Measurements from ENCODE around the gene ELFN2. TPM values are rescaled to one million over a fixed set of nuclear protein-coding genes. Genes with fewer than 3 reads are reported as not detected.

ELFN2 gene
- total RNA-seq, 4 donors from 2014 or later: 0.30 to 4.4 (median 3.1) TPM

DNA sequence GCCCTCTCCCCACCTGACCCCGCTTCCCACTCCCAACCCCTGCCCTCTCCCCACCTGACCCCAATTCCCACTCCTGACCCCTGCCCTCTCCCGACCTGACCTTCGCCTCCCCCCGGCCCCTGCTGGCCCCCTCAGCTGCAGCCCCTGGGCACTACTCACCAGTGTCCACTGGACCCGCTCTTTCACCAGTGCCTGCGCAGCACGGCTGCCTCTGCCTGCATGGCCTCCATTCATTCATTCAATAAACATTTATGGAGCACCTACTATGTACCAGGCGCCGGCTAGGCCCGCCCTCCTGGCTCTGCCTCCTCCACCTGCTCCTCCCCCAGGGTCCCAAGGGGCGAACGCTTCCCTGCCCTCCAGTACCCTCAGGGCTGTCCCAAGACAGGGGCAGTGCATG, 42.6 kb downstream of the ELFN2 start:
- Histone ChIP-seq H3K36me3 (no peaks in the 10 kb centered on the region), H3K9me3 (no peaks in the 10 kb centered on the region), H3K4me3 (no peak overlapping the region), H3K27me3 (peaks cover 0 to 68% of the 10 kb centered on the region in 2 donors), H3K27ac (no peak overlapping the region), H3K4me1 (peaks cover 0 to 13% (median 0%) of the 10 kb centered on the region in 4 donors)
- 74 to 78% methylated on average over 11 to 12 of the region's 12 CpGs for WGBS, 2 donors
- TF ChIP-seq EP300 (IDR thresholded peaks at IDR 0.05) (no peak), POLR2A (IDR thresholded peaks at IDR 0.05) (no peak)
- TF ChIP-seq, protein P1, sequence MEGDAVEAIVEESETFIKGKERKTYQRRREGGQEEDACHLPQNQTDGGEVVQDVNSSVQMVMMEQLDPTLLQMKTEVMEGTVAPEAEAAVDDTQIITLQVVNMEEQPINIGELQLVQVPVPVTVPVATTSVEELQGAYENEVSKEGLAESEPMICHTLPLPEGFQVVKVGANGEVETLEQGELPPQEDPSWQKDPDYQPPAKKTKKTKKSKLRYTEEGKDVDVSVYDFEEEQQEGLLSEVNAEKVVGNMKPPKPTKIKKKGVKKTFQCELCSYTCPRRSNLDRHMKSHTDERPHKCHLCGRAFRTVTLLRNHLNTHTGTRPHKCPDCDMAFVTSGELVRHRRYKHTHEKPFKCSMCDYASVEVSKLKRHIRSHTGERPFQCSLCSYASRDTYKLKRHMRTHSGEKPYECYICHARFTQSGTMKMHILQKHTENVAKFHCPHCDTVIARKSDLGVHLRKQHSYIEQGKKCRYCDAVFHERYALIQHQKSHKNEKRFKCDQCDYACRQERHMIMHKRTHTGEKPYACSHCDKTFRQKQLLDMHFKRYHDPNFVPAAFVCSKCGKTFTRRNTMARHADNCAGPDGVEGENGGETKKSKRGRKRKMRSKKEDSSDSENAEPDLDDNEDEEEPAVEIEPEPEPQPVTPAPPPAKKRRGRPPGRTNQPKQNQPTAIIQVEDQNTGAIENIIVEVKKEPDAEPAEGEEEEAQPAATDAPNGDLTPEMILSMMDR (IDR thresholded peaks at IDR 0.05): no peak
- DNase-seq (ENCODE audit: low spot score in 2 of 2): no peak

DNA sequence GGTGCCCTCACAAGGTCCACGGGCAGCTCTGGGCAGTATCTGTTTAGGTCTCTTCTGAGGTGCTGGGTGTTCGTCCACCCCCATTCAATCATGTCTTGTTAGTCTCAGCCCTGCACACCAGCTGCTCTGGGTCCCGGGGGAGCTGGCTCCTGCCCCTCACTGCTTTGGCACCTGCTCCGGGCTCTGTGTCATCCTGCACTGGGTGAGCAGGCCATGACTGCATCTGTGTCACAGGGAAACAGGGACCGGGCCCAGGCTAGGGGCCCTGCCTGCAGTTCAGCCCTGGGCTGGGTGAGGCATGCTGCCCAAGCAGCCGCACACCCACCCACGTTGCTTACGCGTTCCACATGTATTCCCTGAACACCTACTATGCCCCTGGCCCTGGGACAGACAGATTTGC, 43.9 kb downstream of the ELFN2 start:
- Histone ChIP-seq H3K27me3 (peaks cover 0 to 68% of the 10 kb centered on the region in 2 donors), H3K4me1 (peaks cover 0 to 21% (median 0%) of the 10 kb centered on the region in 4 donors), H3K4me3 (no peak overlapping the region), H3K27ac (no peak overlapping the region), H3K36me3 (no peaks in the 10 kb centered on the region), H3K9me3 (no peaks in the 10 kb centered on the region)
- WGBS, 2 donors: 79 to 89% methylated on average over 7 to 9 of the region's 9 CpGs
- TF ChIP-seq, protein P1 (IDR thresholded peaks at IDR 0.05): no peak
- TF ChIP-seq EP300 (IDR thresholded peaks at IDR 0.05): no peak
- TF ChIP-seq POLR2A (IDR thresholded peaks at IDR 0.05): no peak
- no peak for DNase-seq (ENCODE audit: low spot score in 2 of 2)

DNA sequence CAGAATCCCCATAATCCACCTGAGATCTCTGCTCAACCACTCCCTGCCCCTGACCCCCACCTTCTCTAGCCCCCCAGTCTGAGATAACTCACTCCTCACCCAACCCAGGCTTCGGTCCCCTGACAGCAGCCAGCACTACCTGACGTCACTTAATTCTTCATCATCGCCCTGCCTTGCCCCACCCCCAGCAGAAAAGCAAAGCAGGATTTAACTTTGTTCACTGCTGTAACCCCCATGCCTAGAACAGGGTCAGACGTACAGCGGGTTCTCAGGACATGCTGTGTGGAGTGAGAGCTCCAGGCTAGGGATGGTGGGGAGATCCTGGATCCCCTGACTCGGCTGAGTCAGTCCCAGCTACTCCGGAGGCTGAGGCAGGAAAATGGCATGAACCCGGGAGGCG, 45.8 kb downstream of the ELFN2 start:
- H3K36me3 ChIP-seq: no peaks in the 10 kb centered on the region
- H3K4me1 ChIP-seq: peaks cover 0 to 21% (median 0%) of the 10 kb centered on the region in 4 donors
- peaks cover 0 to 67% of the 10 kb centered on the region in 2 donors for H3K27me3 ChIP-seq
- TF ChIP-seq EP300 (IDR thresholded peaks at IDR 0.05) (no peak), POLR2A (IDR thresholded peaks at IDR 0.05) (no peak)
- TF ChIP-seq, protein P1 (IDR thresholded peaks at IDR 0.05): no peak
- no peak overlapping the region for H3K27ac ChIP-seq
- H3K9me3 ChIP-seq: no peaks in the 10 kb centered on the region
- WGBS, 2 donors: 38 to 57% methylated on average over 9 of the region's 9 CpGs
- H3K4me3 ChIP-seq: no peak overlapping the region
- DNase-seq (ENCODE audit: low spot score in 2 of 2): no peak

DNA sequence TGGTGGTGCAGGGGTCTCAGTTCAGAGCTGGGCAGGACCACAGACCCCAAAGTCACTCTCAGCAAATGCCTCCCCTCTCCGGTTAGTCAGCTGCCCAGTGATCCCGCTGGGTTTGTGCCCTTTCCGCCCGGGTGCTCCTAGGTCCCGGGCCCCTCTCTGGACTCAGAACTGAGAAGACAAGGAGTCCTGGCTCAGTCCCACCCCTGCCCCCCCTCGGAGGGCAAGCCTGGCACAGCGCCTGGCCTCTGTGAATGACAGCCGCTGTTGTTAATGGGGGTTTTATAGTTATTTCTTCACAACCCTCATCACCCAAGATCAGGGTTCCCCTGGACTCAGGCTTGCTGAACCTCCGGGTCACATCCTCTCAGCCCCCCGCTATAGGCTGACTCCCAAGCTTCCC, 47.6 kb downstream of the ELFN2 start:
- no peak overlapping the region for H3K27ac ChIP-seq
- H3K4me3 ChIP-seq: no peak overlapping the region
- 31 to 55% methylated on average over 7 to 10 of the region's 10 CpGs for WGBS, 2 donors
- peaks cover 0 to 60% of the 10 kb centered on the region in 2 donors for H3K27me3 ChIP-seq
- H3K4me1 ChIP-seq: peaks cover 0 to 21% (median 0%) of the 10 kb centered on the region in 4 donors
- no peak for DNase-seq (ENCODE audit: low spot score in 2 of 2)
- TF ChIP-seq EP300 (IDR thresholded peaks at IDR 0.05): no peak
- no peak for TF ChIP-seq POLR2A (IDR thresholded peaks at IDR 0.05)
- TF ChIP-seq, protein P1 (IDR thresholded peaks at IDR 0.05): no peak
- no peaks in the 10 kb centered on the region for H3K36me3 ChIP-seq
- no peaks in the 10 kb centered on the region for H3K9me3 ChIP-seq

DNA sequence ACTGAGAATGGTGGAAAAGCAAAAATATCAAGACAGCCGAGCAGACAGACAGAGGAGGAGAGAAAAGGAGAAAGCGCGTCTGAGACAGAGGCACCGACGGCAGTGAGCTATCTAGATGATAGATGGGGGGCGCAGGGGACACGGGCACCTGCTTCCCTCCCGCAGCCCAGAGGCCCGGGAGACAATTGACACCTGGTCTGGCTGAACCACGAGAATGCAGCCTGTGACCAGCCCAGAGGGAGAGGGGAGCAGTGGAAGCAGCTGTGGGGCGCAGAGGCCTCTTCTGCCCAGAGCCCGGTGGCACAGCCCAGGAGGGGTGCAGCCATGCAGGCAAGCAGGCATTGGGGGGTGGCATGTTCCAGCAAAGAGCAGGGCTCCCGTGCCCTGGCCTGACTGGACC, 48.2 kb downstream of the ELFN2 start:
- no peak overlapping the region for H3K4me3 ChIP-seq
- TF ChIP-seq POLR2A (IDR thresholded peaks at IDR 0.05) (no peak), EP300 (IDR thresholded peaks at IDR 0.05) (no peak)
- TF ChIP-seq, protein P1 (IDR thresholded peaks at IDR 0.05): no peak
- H3K27ac ChIP-seq: no peak overlapping the region
- H3K27me3 ChIP-seq: peaks cover 0 to 60% of the 10 kb centered on the region in 2 donors
- peaks cover 0 to 21% (median 0%) of the 10 kb centered on the region in 4 donors for H3K4me1 ChIP-seq
- no peaks in the 10 kb centered on the region for H3K9me3 ChIP-seq
- 60 to 63% methylated on average over 13 of the region's 13 CpGs for WGBS, 2 donors
- DNase-seq (ENCODE audit: low spot score in 2 of 2): no peak
- H3K36me3 ChIP-seq: no peaks in the 10 kb centered on the region

Measured in tibial nerve (tissue), 4 donors.